Sigmoid colon (tissue), 7 donors: ENCODE results near the gene HIRA. TPM values are rescaled to one million over a fixed set of nuclear protein-coding genes. Genes with fewer than 3 reads are reported as not detected.
"Not testable (repeated sequence)": the region's sequence is repeated elsewhere in the genome, so short reads cannot be mapped to it uniquely, and the experiment has no call there.

Experiments used
- DNase-seq: peaks from one replicate; pipeline ENCODE4 v3.0.0-alpha.2; 2019
- H3K27ac ChIP-seq, 4 donors: fragments of 200-600 bp; sonication (generic); one replicate each; pipeline ENCODE4 v1.5.1; 2016 to 2019; ENCODE audit warnings: mild to moderate bottlenecking in 1 of 4
- H3K27me3 ChIP-seq, 3 donors: fragments of 200-600 bp; sonication (generic); one replicate each; pipeline ENCODE4 v1.5.1; 2019; ENCODE audit warnings: mild to moderate bottlenecking in 1 of 3
- H3K36me3 ChIP-seq, 4 donors: fragments of 200-600 bp; sonication (generic); one replicate each; pipeline ENCODE4 v1.5.1; 2016 to 2019
- H3K4me1 ChIP-seq, 4 donors: fragments of 200-600 bp; sonication (generic); one replicate each; pipeline ENCODE4 v1.5.1; 2017 to 2019
- H3K4me3 ChIP-seq, 4 donors: fragments of 200-600 bp; sonication (generic); one replicate each; pipeline ENCODE4 v1.5.1; 2017 to 2019; ENCODE audit warnings: mild to moderate bottlenecking in 2 of 4, moderate library complexity in 1 of 4
- H3K9me3 ChIP-seq, 4 donors: fragments of 200-600 bp in 3 of 4; sonication (generic) in 3 of 4; one replicate each; pipeline versions ENCODE4 v1.5.1 to v1.6.1; 2013 to 2019
- EP300 ChIP-seq, 4 donors: sonication (generic); formaldehyde crosslinking; IDR thresholded peaks; one replicate each; pipeline ENCODE4 v1.6.1; 2017; ENCODE audit warnings: antibody characterized with exemption in 4 of 4
- POLR2A ChIP-seq, 2 donors: fragments of 450-650 bp; IDR thresholded peaks; one replicate each; pipeline ENCODE4 v1.6.1; 2016; ENCODE audit warnings: antibody characterized with exemption in 2 of 2, mild to moderate bottlenecking in 2 of 2, moderate library complexity in 2 of 2
- POLR2AphosphoS5 ChIP-seq, 4 donors: sonication (generic); formaldehyde crosslinking; IDR thresholded peaks; one replicate each; pipeline ENCODE4 v1.6.1; 2017; ENCODE audit warnings: antibody characterized with exemption in 4 of 4
- WGBS, 2 donors: extraction: QIAGEN DNeasy Blood & Tissue Kit; methylation state at CpG; one replicate each; pipeline ENCODE4 v1.1.7; 2013; 5-methylcytosine and 5-hydroxymethylcytosine counted together
- intact Hi-C: fragments of 100-400 bp; cut with DNase I; formaldehyde crosslinking; loops from one replicate; pipeline ENCODE4 v1.15.1; 2023
- polyA plus RNA-seq, 3 donors: library from polyadenylated mRNA; stranded (reverse); fragments of 200-250 nt; gene quantifications; one replicate each; pipeline ENCODE4 v1.2.3, GENCODE V29; 2013
- total RNA-seq, 4 donors: library from RNA; depleted of rRNA; stranded (reverse); fragments of >200 nt; gene quantifications; one replicate each; pipeline ENCODE4 v1.1.0, GENCODE V29; 2016
- TF ChIP-seq, protein P1 (sequence below), 4 experiments: fragments of 450-650 bp in 3 of 4; fragments of 200-600 bp in 1 of 4; IDR thresholded peaks; one replicate each; pipeline ENCODE4 v1.5.1; 2016 to 2019; ENCODE audit warnings: antibody characterized with exemption in 4 of 4, mild to moderate bottlenecking in 3 of 4, moderate library complexity in 2 of 4
- donor health status: healthy with polysubstance abuse.
- donor health status: Bipolar disorder and iron deficiency.
- donor health status: healthy.

The HIRA gene
- total and polyA plus RNA-seq, 7 donors = 11.1 to 25.0 (median 15.3) TPM

- Histone ChIP-seq H3K27me3 (no peaks in the 10 kb centered on the region), H3K4me3 (no peak overlapping the region), H3K27ac (no peak overlapping the region), H3K4me1 (no peaks in the 10 kb centered on the region), H3K9me3 (peaks cover 0 to 24% (median 10%) of the 10 kb centered on the region in 4 donors), H3K36me3 (no peaks in the 10 kb centered on the region)
- TF ChIP-seq POLR2A (IDR thresholded peaks at IDR 0.05) = no peak
- TF ChIP-seq EP300 (IDR thresholded peaks at IDR 0.05) = no peak
- no peak for TF ChIP-seq POLR2AphosphoS5 (IDR thresholded peaks at IDR 0.05)
- TF ChIP-seq, protein P1, sequence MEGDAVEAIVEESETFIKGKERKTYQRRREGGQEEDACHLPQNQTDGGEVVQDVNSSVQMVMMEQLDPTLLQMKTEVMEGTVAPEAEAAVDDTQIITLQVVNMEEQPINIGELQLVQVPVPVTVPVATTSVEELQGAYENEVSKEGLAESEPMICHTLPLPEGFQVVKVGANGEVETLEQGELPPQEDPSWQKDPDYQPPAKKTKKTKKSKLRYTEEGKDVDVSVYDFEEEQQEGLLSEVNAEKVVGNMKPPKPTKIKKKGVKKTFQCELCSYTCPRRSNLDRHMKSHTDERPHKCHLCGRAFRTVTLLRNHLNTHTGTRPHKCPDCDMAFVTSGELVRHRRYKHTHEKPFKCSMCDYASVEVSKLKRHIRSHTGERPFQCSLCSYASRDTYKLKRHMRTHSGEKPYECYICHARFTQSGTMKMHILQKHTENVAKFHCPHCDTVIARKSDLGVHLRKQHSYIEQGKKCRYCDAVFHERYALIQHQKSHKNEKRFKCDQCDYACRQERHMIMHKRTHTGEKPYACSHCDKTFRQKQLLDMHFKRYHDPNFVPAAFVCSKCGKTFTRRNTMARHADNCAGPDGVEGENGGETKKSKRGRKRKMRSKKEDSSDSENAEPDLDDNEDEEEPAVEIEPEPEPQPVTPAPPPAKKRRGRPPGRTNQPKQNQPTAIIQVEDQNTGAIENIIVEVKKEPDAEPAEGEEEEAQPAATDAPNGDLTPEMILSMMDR (IDR thresholded peaks at IDR 0.05) = no peak
- intact Hi-C loops = no loop called here
- DNase-seq = no peak
Observed at GRCh38 chr22:19317865-19318264, 113.7 kb downstream of the HIRA start.

GRCh38 chr22:19307872-19308271, 123.7 kb downstream of the HIRA start:
- WGBS, 2 donors = 78 to 83% methylated on average over 2 of the region's 2 CpGs
- intact Hi-C loops = no loop called here
- Histone ChIP-seq H3K36me3 (no peaks in the 10 kb centered on the region), H3K27me3 (no peaks in the 10 kb centered on the region), H3K4me1 (no peaks in the 10 kb centered on the region), H3K9me3 (no peaks in the 10 kb centered on the region), H3K4me3 (no peak overlapping the region), H3K27ac (no peak overlapping the region)
- TF ChIP-seq POLR2AphosphoS5 (IDR thresholded peaks at IDR 0.05) (no peak), EP300 (IDR thresholded peaks at IDR 0.05) (no peak)
- TF ChIP-seq, protein P1 (IDR thresholded peaks at IDR 0.05) = no peak
- DNase-seq = no peak

DNA sequence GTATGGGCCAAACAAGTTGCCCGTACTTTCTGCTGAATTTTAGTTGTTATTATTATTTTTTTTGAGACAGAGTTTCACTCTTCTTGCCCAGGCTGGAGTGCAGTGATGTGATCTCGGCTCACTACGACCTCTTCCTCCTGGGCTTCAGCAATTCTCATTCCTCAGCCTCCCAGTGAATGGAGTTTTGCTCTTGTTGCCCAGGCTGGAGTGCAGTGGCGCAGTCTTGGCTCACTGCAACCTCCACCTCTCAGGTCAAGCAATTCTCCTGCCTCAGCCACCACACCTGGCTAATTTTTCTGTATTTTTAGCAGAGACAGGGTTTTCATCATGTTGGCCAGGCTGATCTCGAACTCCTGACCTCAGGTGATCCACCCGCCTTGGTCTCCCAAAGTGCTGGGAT, 125.0 kb downstream of the HIRA start:
- H3K4me3 ChIP-seq, H3K36me3 ChIP-seq, H3K9me3 ChIP-seq, H3K4me1 ChIP-seq, intact Hi-C loops, H3K27ac ChIP-seq, H3K27me3 ChIP-seq, DNase-seq: not testable (repeated sequence)
- WGBS, 2 donors = 88 to 94% methylated on average over 6 of the region's 6 CpGs

GRCh38 chr22:19304547-19304946, 127.0 kb downstream of the HIRA start:
- WGBS, 2 donors = 94 to 95% methylated on average over 5 of the region's 5 CpGs
- intact Hi-C loops = no loop called here
- Histone ChIP-seq H3K4me3 (no peak overlapping the region), H3K4me1 (no peaks in the 10 kb centered on the region), H3K9me3 (no peaks in the 10 kb centered on the region), H3K27me3 (no peaks in the 10 kb centered on the region), H3K36me3 (no peaks in the 10 kb centered on the region), H3K27ac (no peak overlapping the region)
- no peak for TF ChIP-seq POLR2AphosphoS5 (IDR thresholded peaks at IDR 0.05)
- no peak for TF ChIP-seq EP300 (IDR thresholded peaks at IDR 0.05)
- TF ChIP-seq, protein P1 (IDR thresholded peaks at IDR 0.05) = no peak
- TF ChIP-seq POLR2A (IDR thresholded peaks at IDR 0.05) = no peak
- DNase-seq = no peak

DNA sequence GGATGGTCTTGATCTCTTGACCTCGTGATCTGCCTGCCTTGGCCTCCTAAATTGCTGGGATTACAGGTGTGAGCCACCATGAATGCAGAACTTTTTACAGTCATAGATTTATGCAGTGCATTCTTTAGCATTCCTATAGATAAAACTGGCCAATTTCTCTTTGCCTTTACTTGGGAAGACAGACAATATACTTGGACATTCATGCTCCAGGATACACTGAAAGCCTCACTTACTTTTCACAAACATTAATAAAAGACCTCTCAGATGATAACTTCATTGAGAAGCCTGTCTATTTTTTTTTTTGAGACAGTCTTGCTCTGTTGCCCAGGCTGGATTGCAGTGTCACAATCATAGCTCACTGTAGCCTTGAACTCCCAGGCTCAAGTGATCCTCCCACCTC, 127.7 kb downstream of the HIRA start:
- 71 to 82% methylated on average over 1 of the region's 1 CpG for WGBS, 2 donors
- no peaks in the 10 kb centered on the region for H3K9me3 ChIP-seq
- no peaks in the 10 kb centered on the region for H3K4me1 ChIP-seq
- no peaks in the 10 kb centered on the region for H3K36me3 ChIP-seq
- no peak overlapping the region for H3K27ac ChIP-seq
- no peak for DNase-seq
- TF ChIP-seq EP300 (IDR thresholded peaks at IDR 0.05) (no peak), POLR2AphosphoS5 (IDR thresholded peaks at IDR 0.05) (no peak), POLR2A (IDR thresholded peaks at IDR 0.05) (no peak)
- TF ChIP-seq, protein P1 (IDR thresholded peaks at IDR 0.05) = no peak
- intact Hi-C loops = no loop called here
- H3K27me3 ChIP-seq = no peaks in the 10 kb centered on the region
- H3K4me3 ChIP-seq = no peak overlapping the region
